ENCODE data around the gene FRMD8. TPM values are rescaled to one million over a fixed set of nuclear protein-coding genes. Genes with fewer than 3 reads are reported as not detected.

The FRMD8 gene
- total and polyA plus RNA-seq, 2 of the 4 experiments (the other 2 are of a cell fraction): 11.3 to 19.8 TPM

- H3K23ac ChIP-seq (ENCODE audit: low read depth, low read length): peak overlapping the region; percentile 80; the same call in 1 of the 2 replicates
- H4K8ac ChIP-seq (ENCODE audit: low read depth in 2 of 2, low read length in 2 of 2): peak overlapping the region; percentile 73 to 85; a peak in 3 of 4 replicates
- H4K91ac ChIP-seq (ENCODE audit: insufficient read depth, low read depth, low read length): peak overlapping the region; percentile 99
- peak overlapping the region; percentile 100 for H2AK9ac ChIP-seq (replicated peaks; ENCODE audit: low read depth, low read length, poor library complexity)
- POLR2A ChIA-PET (ENCODE audit: unreplicated experiment): interaction anchor here (6.8 kb wide), 1 partner anchor 81 kb away, joined by 142 read pairs; the partner anchor contains the start of gene MALAT1
- no peaks in the 10 kb centered on the region for H3K27me3 ChIP-seq (ENCODE audit: control insufficient read depth, insufficient read depth, low read length)
- H2BK20ac ChIP-seq (ENCODE audit: low read depth, low read length): peak overlapping the region; percentile 66
- H2BK5ac ChIP-seq (ENCODE audit: low read depth, low read length, poor library complexity, severe bottlenecking): peak overlapping the region; percentile 82
- H4K20me1 ChIP-seq (ENCODE audit: insufficient read depth, low read length): peaks cover 18% of the 10 kb centered on the region
- no peak overlapping the region for H3K4me3 ChIP-seq (ENCODE audit: insufficient read depth, low read depth, low read length)
- in situ Hi-C loops (cut with MboI; ENCODE audit: low sequenced_read_pairs): no loop called here
- H2AK5ac ChIP-seq (ENCODE audit: low read depth, low read length): peak overlapping the region; percentile 92
- DNase-seq (no peak), ATAC-seq (ENCODE audit: low read depth) (no peak)
- peak overlapping the region; percentile 86 for H3K14ac ChIP-seq (replicated peaks; ENCODE audit: low read depth, low read length)
- intact Hi-C loops (cut with micrococcal nuclease): no loop called here
- peak overlapping the region; percentile 86 for H4K5ac ChIP-seq (ENCODE audit: low read depth, low read length)
- peak overlapping the region; percentile 99 for H2BK120ac ChIP-seq (ENCODE audit: low read depth, low read length)
- peak overlapping the region; percentile 83 for H3K18ac ChIP-seq (ENCODE audit: low read depth, low read length)
- peaks cover 38% of the 10 kb centered on the region for H3K4me1 ChIP-seq (ENCODE audit: control insufficient read depth, insufficient read depth, low read length)
- TF ChIP-seq RFX5 (IDR thresholded peaks at IDR 0.05; ENCODE audit: low read depth, low read length) (no peak), BHLHE40 (IDR thresholded peaks at IDR 0.05; ENCODE audit: low read depth, low read length) (no peak), RCOR1 (IDR thresholded peaks at IDR 0.05; ENCODE audit: insufficient replicate concordance, low read length) (no peak), FOS (IDR thresholded peaks at IDR 0.05; ENCODE audit: low read depth, low read length) (no peak), NFE2L2 (IDR thresholded peaks at IDR 0.05; ENCODE audit: low read depth, low read length) (no peak), USF2 (IDR thresholded peaks at IDR 0.05; ENCODE audit: low read depth, low read length) (no peak), CHD1 (IDR thresholded peaks at IDR 0.05; ENCODE audit: low read depth, low read length) (no peak), CEBPB (IDR thresholded peaks at IDR 0.05; ENCODE audit: low read depth, low read length) (no peak), MAFK (IDR thresholded peaks at IDR 0.05; ENCODE audit: low read depth, low read length) (no peak), MXI1 (IDR thresholded peaks at IDR 0.05; ENCODE audit: borderline replicate concordance, low read depth, low read length) (no peak), RAD21 (IDR thresholded peaks at IDR 0.05; ENCODE audit: low read length) (no peak), MAZ (IDR thresholded peaks at IDR 0.05; ENCODE audit: borderline replicate concordance, low read depth, low read length) (no peak), SMC3 (IDR thresholded peaks at IDR 0.05; ENCODE audit: low read depth, low read length) (no peak), POLR2A (IDR thresholded peaks at IDR 0.05; ENCODE audit: low read depth, low read length) (no peak; the same call in 1 of the 2 replicates), CTCF (conservative IDR thresholded peaks at IDR 0.05; ENCODE audit: low read depth, low read length) (no peak)
- TF ChIP-seq, protein P1, sequence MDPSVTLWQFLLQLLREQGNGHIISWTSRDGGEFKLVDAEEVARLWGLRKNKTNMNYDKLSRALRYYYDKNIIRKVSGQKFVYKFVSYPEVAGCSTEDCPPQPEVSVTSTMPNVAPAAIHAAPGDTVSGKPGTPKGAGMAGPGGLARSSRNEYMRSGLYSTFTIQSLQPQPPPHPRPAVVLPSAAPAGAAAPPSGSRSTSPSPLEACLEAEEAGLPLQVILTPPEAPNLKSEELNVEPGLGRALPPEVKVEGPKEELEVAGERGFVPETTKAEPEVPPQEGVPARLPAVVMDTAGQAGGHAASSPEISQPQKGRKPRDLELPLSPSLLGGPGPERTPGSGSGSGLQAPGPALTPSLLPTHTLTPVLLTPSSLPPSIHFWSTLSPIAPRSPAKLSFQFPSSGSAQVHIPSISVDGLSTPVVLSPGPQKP (IDR thresholded peaks at IDR 0.05; ENCODE audit: borderline replicate concordance, low read depth, low read length): no peak
- no CpG with 5 or more reads among the region's 4 CpGs for WGBS, 2 experiments (ENCODE audit: extremely low coverage in 2 of 2, insufficient read length in 1 of 2)
- dilution Hi-C loops (cut with HindIII; ENCODE audit: low sequenced_read_pairs, unreplicated experiment): no loop called here
- H3K79me1 ChIP-seq (ENCODE audit: low read depth in 1 of 2, low read length in 2 of 2): peaks cover 10 to 64% of the 10 kb centered on the region in 2 experiments; a peak in 2 of 4 replicates
- no TSS peak for BruUV-seq (replicated peaks)
- H3K4me2 ChIP-seq (ENCODE audit: low read depth, low read length): peak overlapping the region; percentile 70
- peak overlapping the region; percentile 86 for H2AFZ ChIP-seq (replicated peaks; ENCODE audit: low read length, poor library complexity)
- peak overlapping the region; percentile 97 for H3K4ac ChIP-seq (ENCODE audit: low read depth, low read length)
- CTCF ChIA-PET: no interaction called here
- H3K27ac ChIP-seq (ENCODE audit: insufficient read depth, low read length): peak overlapping the region; percentile 98
- no peaks in the 10 kb centered on the region for H3K9me3 ChIP-seq (ENCODE audit: control insufficient read depth, insufficient read depth, low read length)
- no peaks in the 10 kb centered on the region for H3K9me1 ChIP-seq (ENCODE audit: insufficient read depth, low read length)
- H2BK15ac ChIP-seq (ENCODE audit: low read depth, low read length): peak overlapping the region; percentile 91; the same call in 2 of the 3 replicates
- peak overlapping the region; percentile 66 for H3K9ac ChIP-seq (ENCODE audit: low read depth, low read length)
- peak overlapping the region; percentile 53; the same call in 1 of the 2 replicates for H3K56ac ChIP-seq (ENCODE audit: extremely low read depth, insufficient read depth, low read length)
- H3K36me3 ChIP-seq (ENCODE audit: control insufficient read depth, insufficient read depth, low read length): peaks cover 2% of the 10 kb centered on the region; the same call in 1 of the 2 replicates
Observed at GRCh38 chr11:65418431-65418680, 31.9 kb downstream of the FRMD8 start.

All from IMR-90 (cell line).